ENCODE results near the gene ZDHHC18.
"Not testable (repeated sequence)": the region's sequence is repeated elsewhere in the genome, so short reads cannot be mapped to it uniquely, and the experiment has no call there.

ZDHHC18 gene

DNA sequence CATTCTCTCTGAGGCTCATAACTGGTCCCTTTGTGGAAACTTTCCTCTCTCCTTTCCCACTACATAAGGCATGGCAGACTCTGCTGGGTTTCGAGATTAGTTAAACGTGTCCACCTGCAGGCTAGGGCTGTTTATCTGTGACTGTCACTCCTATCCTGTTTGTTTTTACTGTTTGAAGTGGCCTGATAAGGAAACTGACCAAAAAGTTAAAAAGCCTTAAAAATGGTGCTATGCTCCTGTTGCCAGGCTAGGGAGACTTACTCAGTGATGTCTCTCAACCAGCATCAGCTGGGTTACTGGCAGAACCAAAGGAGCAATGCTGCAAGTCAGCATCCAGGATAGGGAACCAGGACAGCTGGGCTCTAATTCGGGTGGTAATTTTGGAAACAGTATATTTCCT lies 34.9 kb upstream of the ZDHHC18 start:
- no peak for DNase-seq (ENCODE audit: low read depth)

DNA sequence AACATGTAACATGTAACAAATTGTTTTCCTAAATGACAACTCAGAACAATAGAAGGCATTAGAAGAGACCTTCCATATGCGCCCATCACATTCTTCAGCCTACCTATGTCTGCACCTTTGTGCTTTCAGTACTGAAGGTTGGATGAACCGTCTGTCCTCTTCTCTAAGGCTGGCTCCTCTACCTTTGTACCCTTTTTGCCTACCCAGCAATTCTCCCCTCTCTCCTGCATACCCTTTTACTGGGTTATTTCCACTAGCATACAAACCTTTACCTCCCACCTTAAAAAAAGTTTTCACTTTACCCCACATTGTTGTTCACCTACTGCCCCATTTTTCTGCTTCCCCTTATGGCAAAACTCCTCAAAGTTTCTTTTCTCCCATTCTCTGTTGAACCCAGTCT lies 33.6 kb upstream of the ZDHHC18 start:
- no peak for DNase-seq (ENCODE audit: low read depth)

DNA sequence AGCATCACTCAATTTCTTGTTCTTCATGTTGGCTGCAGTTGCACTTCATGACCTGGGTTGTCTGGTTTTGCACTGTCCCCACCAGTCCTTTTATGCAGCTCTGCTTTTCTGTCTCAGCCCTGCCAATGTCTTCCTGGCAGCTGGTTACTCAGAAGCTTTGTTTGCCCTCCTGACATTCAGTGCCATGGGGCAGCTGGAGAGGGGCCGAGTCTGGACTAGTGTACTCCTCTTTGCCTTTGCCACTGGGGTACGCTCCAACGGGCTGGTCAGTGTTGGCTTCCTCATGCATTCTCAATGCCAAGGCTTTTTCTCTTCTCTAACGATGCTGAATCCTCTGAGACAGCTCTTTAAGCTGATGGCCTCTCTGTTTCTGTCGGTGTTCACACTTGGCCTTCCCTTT lies 32.1 kb upstream of the ZDHHC18 start:
- no peak for DNase-seq (ENCODE audit: low read depth)

DNA sequence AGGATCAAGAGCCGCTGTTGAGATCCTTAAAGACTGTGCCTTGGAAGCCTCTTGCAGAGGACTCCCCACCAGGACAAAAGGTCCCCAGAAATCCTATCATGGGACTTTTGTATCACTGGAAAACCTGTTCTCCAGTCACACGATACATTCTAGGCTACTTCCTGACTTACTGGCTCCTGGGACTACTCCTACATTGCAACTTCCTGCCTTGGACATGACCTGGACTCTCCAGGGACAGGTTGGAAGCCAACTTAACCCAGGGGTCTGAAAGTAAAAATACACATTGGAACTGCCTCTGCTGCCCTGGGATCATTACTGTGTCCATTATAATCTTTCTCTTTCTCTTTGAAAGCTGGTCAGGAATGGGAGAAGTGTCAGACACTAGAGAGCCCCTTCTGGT lies 28.9 kb upstream of the ZDHHC18 start:
- DNase-seq (ENCODE audit: low read depth): no peak

DNA sequence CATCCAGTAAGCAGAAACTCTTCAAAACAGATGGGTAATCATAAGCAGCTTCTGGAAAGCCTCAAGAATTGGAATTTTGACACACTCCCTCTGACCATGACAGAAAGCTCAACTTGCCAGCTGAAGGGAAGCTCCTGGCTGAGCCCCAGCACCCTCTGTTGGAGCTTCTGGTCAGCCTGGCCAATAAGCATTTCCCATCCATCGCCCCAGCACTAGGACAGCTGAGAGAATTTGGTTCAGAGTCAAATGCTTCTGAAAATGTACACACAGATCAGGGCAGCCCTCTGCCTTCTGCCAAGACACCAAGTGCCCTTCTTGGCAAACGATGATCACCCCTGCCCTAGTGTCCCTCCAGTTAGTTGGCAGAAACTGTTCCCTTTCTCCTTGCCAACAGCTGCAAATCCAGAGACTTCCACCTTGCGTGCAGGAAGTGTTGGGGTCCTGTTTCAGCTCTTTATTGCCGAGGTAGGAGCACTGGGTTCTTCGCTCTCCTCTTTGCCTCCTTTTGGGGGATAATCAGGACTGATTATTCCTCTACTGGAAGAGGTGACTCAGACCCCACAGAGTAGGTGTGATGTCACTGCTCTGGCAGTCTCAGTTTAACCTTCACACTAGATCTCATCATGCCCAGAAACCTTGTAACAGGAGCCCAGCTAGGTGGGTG lies 26.9 kb upstream of the ZDHHC18 start:
- DNase-seq (ENCODE audit: low read depth): no peak

DNA sequence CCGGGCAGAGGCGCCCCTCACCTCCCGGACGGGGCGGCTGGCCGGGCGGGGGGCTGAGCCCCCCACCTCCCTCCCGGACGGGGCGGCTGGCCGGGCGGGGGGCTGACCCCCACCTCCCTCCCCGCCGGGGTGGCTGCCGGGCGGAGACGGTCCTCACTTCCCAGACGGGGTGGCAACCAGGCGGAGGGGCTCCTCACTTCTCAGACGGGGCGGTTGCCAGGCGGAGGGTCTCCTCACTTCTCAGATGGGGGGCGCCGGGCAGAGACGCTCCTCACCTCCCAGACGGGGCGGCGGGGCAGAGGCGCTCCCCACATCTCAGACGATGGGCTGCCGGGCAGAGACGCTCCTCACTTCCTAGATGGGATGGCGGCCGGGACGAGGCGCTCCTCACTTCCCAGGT lies 22.6 kb upstream of the ZDHHC18 start:
- DNase-seq (ENCODE audit: low read depth): not testable (repeated sequence)

DNA sequence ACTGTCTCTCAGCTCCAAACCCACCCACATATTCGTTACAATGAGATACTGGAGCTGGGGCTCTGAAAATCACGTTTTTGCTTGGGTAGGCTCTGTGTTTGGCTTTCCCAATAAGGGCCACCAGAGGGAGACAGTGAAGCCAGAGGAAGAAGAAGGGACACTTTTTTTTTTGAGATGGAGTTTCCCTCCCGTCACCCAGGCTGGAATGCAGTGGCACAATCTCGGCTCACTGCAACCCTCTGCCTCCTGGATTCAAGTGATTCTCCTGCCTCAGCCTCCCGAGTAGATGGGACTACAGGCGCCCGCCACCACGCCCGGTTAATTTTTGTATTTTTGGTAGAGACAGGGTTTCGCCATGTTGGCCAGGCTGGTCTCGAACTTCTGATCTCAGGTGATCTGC lies 16.4 kb upstream of the ZDHHC18 start:
- not testable (repeated sequence) for DNase-seq (ENCODE audit: low read depth)

DNA sequence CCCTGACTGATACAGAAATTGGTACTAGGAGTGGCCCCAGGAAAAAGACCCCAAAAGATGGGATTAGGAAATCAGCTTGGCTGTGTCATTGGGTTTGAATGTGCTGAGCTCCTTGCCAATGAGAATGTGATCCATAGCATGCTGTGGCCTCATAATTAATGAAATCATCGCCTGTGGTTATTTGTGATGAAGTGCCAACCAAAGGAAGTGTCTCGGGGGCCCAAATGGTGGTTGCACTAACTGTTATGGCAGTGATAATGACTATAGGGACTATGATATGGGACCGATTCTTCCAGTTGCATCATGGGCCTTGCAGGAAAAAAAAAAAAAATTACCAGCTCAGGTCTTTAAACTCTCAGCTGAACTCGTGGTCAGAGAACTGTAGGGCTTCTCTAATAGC lies 15.4 kb upstream of the ZDHHC18 start:
- DNase-seq (ENCODE audit: low read depth): no peak

DNA sequence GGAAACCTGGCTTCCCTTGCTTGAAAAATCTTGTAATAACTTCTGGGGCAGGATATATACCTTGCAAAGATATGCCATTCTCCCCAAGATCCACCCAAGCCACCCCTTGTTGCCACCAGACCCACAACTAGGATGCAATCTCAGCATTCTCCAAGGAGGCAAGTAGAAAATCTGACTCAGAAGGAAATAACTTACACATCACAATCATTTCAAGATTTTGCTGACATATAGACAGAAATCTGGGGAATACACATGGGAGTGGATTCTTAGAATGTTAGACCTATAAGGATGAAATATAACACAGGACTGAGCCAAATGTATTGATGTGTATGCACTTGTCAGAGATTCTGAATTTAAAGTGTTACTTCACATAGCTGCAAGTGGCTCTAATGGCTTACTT lies 14.8 kb upstream of the ZDHHC18 start:
- no peak for DNase-seq (ENCODE audit: low read depth)

DNA sequence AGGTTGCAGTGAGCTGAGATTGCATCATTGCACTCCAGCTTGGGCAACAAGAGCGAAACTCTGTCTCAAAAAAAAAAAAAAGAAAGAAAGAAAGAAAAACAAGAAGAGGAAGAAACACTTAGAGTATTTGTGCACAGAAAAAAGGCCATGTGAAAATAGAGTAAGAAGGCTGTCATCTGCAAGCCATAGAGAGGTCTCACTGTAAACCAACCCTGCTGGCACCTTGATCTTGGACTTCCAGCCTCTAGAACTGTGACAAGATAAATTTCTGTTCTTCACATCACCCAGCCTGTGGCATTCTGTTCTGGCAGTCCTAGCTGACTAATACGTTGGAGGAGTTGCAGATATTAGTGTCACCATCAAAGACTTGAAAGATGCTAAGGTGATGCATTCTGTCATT lies 12.1 kb upstream of the ZDHHC18 start:
- DNase-seq (ENCODE audit: low read depth): no peak

DNA sequence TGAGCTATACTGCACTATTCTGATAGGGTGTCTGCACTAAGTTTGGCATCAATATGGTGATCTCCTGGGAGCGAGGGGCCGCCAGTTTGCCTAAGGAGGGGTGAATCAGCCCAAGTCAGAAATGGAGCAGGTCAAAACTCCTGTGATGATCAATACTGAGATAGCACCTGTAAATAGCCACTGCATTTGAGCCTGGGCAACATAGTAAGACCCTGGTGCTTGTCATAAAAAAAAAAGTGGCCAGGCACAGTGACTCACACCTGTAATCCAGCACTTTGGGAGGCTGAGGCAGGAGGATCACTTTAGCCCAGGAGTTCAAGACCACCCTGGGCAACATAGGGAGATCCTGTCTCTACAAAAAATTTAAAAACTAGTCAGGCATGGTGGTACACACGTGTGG lies 11.6 kb upstream of the ZDHHC18 start:
- no peak for DNase-seq (ENCODE audit: low read depth)

DNA sequence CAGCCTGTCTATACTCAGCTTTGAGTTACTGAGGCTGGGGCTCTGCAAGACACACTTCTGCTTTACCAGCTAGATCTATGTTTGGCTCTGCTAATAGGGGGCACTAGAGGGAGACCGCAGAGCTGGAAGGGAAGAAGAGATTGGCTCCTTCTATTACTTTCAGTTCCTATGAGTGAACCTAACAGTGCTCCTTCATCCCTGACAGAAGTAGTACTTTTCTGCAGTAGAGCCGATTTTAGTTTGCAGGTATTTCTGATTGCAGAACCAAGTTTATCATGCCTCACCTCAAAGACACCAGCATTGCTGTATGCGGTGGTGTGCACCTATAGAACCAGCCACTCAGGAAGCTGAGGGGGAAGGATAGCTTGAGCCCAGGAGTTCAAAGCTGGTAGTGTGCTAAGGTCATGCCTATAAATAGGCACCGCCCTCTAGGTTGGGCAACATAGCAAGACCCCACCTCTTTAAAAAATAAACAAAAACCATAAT lies 5.7 kb upstream of the ZDHHC18 start:
- no peak for DNase-seq (ENCODE audit: low read depth)

DNA sequence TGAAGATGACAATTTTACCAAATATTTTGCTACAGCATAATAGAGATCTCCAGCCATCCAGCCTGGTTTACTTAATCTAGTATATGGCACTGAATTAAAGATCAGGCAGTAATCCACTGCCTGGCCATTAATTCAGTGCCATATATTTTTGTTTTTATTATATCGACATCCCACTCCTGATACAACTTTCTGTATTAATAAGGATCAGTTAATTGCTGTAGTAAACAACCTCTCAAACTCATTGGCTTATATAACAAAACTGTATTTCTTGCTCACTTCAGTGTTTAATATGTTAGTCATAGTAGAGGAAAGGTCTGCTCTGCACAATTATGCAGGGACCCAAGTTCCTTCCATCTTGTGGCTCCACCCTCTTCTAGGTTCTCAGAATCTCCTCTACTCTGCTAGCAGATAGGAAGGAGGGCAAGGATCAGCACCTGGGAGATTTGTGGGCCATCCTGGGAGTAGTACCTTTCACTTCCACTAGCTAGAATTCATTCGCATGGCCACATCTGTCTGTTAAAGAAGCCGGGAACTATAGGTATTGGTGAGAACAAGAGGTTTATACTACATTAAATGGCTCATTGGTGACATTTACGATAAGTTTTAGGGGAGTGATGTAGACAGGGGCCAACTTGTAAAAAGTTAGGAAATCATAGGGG lies 3.6 kb upstream of the ZDHHC18 start:
- DNase-seq (ENCODE audit: low read depth): no peak

DNA sequence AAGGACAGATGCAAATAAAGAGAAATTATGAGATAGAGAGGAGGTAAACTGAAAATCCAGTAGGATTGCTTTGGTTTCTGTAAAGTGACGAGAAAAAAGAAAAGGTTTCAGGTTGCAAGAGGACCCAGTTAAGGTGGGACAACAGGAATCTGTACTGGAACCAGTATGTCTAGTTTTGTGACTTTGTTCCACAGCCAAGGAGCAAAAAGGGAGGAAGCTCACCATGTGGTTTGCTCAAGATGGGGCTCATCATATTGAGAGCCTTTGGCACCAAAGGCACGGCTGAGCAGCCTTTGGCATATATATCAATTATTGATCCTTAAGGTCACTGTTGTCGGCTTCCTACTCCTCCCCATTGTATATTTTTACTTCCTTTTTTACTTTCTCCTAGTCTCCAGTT lies 1.8 kb upstream of the ZDHHC18 start:
- no peak for DNase-seq (ENCODE audit: low read depth)

DNA sequence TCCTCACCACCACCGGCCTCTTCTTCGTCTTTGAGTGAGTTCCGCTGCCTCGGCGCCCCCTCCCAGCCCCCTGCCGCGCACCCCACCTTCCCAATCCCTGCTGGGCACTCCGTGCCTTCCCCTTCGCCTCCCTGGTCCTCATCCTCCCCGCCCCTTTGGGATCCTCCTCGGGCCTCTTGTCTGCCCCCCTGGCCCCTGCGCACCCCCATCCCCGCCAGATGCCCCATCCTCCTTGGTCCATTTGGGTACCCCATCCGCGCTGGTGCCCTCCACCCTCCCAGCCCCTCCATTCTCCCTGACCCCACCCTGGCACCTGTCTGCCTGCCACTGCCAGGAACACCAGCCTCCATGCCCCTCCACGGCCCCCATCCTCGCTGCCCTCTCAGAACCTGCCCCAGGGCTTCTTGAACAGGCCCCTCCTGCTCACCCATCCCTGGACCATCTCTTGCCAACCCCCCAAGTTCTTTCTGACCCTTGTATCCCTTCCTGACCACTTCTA lies 667 bp downstream of the ZDHHC18 start:
- DNase-seq (ENCODE audit: low read depth): no peak

DNA sequence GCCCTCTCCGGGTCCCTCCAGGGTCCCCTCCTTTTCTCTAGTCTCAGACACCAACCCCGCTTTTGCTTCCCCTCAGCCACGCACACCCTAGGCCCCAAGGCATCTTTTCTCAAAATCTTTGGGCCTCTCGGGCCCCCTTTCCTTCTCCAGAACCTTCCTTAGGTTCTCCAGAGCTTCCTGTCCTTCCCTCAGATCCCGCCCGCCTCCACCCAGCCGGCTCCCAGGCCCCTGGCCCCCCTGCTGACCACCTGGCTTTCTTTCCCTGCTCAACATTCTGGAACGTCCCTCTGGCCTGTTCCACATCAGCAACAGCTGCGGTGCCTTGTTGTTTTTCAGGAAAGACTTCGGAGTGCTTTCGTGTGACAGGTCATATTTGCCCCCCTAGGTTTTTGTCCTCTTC lies 1.2 kb downstream of the ZDHHC18 start:
- no peak for DNase-seq (ENCODE audit: low read depth)

DNA sequence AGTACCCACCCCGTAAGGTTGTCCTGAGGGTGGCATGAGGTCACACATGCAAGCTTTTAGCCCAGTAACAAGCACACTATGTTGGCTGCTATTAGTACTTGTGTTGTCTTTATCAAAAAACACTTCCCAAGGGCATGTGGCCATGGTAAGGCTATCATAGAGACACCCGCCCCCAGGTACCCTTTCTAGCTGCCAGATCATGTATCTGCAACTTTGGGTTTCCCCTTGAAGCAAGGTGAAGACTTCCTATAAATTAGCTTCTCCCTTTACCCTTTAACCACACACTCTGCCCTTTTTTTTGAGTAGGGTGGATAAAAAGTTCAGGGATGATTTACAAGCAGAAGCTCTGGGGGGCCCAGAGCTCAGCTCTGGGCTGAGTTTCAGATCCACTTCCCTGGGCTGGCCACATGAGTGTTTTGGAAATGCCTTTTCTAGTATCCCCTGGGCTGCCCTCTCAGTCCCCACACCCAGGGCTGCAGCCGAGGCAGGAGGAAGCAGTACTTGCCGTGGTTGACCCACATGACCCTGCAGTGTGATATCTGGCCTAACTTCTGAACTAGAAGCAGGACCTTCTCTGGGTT lies 2.0 kb downstream of the ZDHHC18 start:
- no peak for DNase-seq (ENCODE audit: low read depth)

DNA sequence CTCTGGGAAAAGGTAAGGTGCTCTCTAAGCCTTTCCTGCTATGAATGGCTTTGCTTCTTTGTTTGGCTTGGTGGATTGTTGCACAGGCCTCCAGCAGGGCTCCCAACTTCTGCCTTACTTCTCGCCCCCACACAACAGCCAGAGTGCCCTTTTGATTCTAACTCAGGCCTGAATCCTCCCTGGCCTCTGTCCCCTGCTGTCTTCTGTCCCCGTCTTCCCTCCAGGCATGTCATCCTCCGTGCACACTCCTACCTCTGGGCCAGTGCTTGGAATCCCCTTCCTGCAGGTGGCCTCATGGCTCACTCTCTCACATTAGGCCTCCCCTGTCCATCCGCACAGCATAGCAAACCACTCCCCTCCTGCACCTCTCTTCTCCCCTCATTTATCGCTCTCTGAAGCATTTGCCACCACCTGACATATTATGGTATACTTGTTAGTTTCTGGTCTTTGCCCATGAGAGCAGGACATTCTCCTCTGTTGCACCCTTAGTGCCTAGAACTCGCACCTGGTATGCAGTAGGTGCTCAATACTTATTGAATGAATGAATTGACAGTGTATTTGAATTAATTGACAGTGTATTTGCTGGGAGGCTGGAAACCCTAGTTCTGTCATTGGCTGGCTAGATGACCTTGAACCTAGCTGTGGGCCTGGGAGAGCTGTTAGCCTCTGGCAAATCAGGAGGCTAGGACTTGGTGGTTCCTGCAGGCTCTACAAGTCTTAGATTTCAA lies 2.9 kb downstream of the ZDHHC18 start:
- no peak for DNase-seq (ENCODE audit: low read depth)

DNA sequence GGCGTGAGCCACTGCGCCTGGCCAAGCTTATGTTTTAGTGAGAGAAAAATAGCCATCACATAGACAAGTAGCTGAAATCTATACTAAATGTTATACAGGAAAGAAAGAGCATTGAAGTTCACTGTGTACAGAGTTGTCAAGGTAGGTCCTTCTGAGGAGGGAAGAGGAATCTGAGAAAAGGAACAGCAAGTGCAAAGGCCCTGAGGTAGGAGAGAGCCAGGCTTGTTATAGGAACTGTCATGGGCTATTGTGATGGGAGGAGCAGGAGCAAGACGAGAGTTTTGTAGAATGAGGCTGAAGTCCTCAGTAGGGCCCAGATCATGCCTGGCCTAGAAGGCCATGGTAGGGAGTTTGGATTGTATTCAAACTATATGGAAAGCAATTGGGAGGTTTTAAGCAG lies 4.6 kb downstream of the ZDHHC18 start:
- DNase-seq (ENCODE audit: low read depth): no peak

DNA sequence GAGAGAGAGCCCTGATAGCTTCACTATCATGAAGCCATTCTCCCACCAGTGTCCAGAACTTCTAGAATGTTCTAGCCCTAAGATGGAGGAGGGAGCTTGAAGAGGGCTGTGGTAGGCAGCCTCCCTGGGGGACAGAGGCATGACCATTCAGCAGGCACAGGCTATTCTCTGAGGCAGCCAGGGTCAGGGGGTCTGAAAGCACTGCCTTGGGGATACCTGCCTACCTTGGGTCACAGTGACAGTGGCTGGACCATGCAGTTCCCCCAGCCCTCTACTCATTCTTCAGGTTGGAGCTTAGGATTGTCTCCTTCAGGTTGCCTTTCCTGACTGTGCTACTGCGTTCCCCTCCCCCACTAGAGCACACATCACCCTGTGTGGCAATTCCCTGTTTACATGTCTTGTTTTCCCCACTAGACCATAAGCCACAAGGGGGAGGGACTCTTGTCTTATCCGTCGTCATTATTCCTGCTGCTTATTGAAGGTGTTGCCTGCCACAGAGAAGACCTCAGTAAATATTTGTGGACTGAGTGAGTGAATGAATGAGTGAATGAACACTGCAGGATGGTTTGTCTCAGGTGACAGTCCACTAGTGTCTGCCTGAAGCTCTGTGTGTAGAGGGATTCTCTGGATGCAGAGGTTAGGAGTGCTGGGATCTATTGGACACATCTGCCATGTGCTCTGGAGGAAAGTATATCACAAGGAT lies 5.2 kb downstream of the ZDHHC18 start:
- no peak for DNase-seq (ENCODE audit: low read depth)

DNA sequence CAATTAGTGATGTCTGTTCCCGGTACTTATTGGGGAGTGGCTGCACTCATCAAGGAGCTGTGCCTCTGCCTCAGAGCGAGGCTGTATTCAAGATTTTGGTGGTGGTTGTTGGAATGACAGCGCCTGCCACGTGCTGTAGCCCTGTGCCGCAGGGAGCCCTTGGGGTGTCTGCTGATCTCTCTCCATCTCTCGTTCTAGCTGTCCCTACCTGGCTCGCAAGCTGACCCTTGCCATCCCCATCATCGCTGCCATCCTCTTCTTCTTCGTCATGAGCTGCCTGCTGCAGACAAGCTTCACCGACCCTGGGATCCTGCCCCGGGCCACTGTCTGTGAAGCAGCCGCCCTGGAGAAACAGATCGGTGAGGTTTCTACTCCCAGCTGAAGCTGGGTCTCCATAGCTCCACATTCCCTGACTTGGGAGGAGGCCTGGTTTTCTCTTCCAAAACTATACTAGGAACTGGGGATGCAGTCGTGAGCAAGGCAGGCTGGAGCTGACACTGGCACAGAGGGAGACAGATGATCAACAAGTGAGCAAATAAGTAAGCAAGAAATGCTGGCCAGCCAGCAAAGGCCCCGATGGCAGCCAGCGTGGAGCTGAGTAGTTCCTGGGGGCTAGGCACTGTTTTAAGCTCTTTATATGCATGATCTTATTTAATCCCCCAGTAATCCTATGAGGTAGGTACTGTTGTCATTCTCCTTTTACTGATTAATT lies 5.9 kb downstream of the ZDHHC18 start:
- DNase-seq (ENCODE audit: low read depth): no peak
